Spinal cord (tissue), 10 donors: Measurements from ENCODE around the gene BORA. TPM values are rescaled to one million over a fixed set of nuclear protein-coding genes. Genes with fewer than 3 reads are reported as not detected.

ENCODE experiments used
- DNase-seq, 6 donors: peaks; one replicate each; pipeline versions ENCODE4 v3.0.0 to v3.0.0-alpha.2; 2013 to 2015; ENCODE audit warnings: low spot score in 6 of 6, low read depth in 4 of 6
- H3K27ac ChIP-seq: one replicate; pipeline ENCODE4 v1.5.1; 2013; ENCODE audit warnings: low read depth, low read length, control low read depth
- H3K27me3 ChIP-seq: one replicate; pipeline ENCODE4 v1.6.1; 2013; ENCODE audit warnings: low read length; ENCODE audit not compliant: control insufficient read depth, insufficient read depth
- H3K36me3 ChIP-seq: one replicate; pipeline ENCODE4 v1.6.1; 2013; ENCODE audit warnings: low read length; ENCODE audit not compliant: control insufficient read depth, insufficient read depth
- H3K4me1 ChIP-seq: one replicate; pipeline ENCODE4 v1.6.1; 2013; ENCODE audit warnings: low read length; ENCODE audit not compliant: control insufficient read depth, insufficient read depth
- H3K4me3 ChIP-seq: one replicate; pipeline ENCODE4 v1.5.1; 2013; ENCODE audit warnings: low read depth, low read length, control low read depth
- H3K9me3 ChIP-seq: one replicate; pipeline ENCODE4 v1.6.1; 2013; ENCODE audit warnings: low read length; ENCODE audit not compliant: control insufficient read depth, insufficient read depth
- WGBS: methylation state at CpG from one replicate; pipeline ENCODE4 v1.1.5; 2013; ENCODE audit warnings: missing lambda C conversion rate; ENCODE audit not compliant: insufficient coverage; 5-methylcytosine and 5-hydroxymethylcytosine counted together
- polyA plus RNA-seq, 2 donors: library from polyadenylated mRNA; unstranded; fragments of 120-200 nt; gene quantifications; one replicate each; pipeline ENCODE4 v1.2.1, GENCODE V29; 2013; ENCODE audit not compliant: insufficient read length in 2 of 2
- small RNA-seq: library from RNA; depleted of rRNA; stranded (forward); fragments of <200 nt; gene quantifications from one replicate; pipeline ENCODE3, GENCODE V24; 2014; ENCODE audit warnings: low replicate concordance
- total RNA-seq, 2 donors: library from RNA; depleted of rRNA in 1 of 2; stranded (reverse); fragments of 120-200 nt in 1 of 2; fragments of >200 nt in 1 of 2; gene quantifications; one replicate each; pipeline versions ENCODE4 v1.2.3 to v1.2.4, GENCODE V29; 2013 to 2014
- donor health status: healthy.

Gene BORA
- total and polyA plus RNA-seq, 4 donors = 4.4 to 7.7 (median 4.7) TPM

- no CpG with 5 or more reads among the region's 2 CpGs for WGBS
- Histone ChIP-seq H3K36me3 (peaks cover 9% of the 10 kb centered on the region), H3K27me3 (no peaks in the 10 kb centered on the region), H3K27ac (no peak overlapping the region), H3K4me1 (no peaks in the 10 kb centered on the region), H3K4me3 (no peak overlapping the region), H3K9me3 (no peaks in the 10 kb centered on the region)
- no peak for DNase-seq
Observed at GRCh38 chr13:72792640-72793039, 64.9 kb downstream of the BORA start.

GRCh38 chr13:72798817-72799216 is 71.1 kb downstream of the BORA start:
- no CpG with 5 or more reads among the region's 3 CpGs for WGBS
- H3K27me3 ChIP-seq = no peaks in the 10 kb centered on the region
- H3K36me3 ChIP-seq = peaks cover 5% of the 10 kb centered on the region

GRCh38 chr13:72804301-72804700 is 76.6 kb downstream of the BORA start:
- H3K4me1 ChIP-seq = no peaks in the 10 kb centered on the region
- no peak for DNase-seq
- H3K9me3 ChIP-seq = peaks cover 1% of the 10 kb centered on the region
- 100% methylated on average over 1 of the region's 1 CpG for WGBS
- no peak overlapping the region for H3K27ac ChIP-seq
- H3K36me3 ChIP-seq = peaks cover 9% of the 10 kb centered on the region
- H3K4me3 ChIP-seq = no peak overlapping the region
- H3K27me3 ChIP-seq = no peaks in the 10 kb centered on the region

More at GRCh38 chr13:72798817-72799216, 71.1 kb downstream of the BORA start:
- Histone ChIP-seq H3K27ac (no peak overlapping the region), H3K9me3 (no peaks in the 10 kb centered on the region), H3K4me3 (no peak overlapping the region), H3K4me1 (no peaks in the 10 kb centered on the region)
- DNase-seq = no peak

Small RNA genes lying within 50 kb of the gene (small RNA-seq; reads per million reads assigned to genes)
- not detected for gene RNU6-80P

Other genes with a start within 250 kb of the BORA start
- 10 to 100 TPM in 1 of 2 donors, 1 to 10 TPM in 1; 6.9 to 33.1 TPM for gene MZT1, start 294 bp upstream of the BORA start, total RNA-seq
- gene MZT1, start 294 bp upstream of the BORA start, polyA plus RNA-seq = 10 to 100 TPM; 30.5 to 42.4 TPM
- 10 to 100 TPM; 35.4 to 38.4 TPM for gene DIS3, start 54.0 kb downstream of the BORA start, total RNA-seq
- gene DIS3, start 54.0 kb downstream of the BORA start, polyA plus RNA-seq = 10 to 100 TPM; 20.2 to 28.2 TPM
- gene PIBF1, start 54.2 kb downstream of the BORA start, total RNA-seq = 10 to 100 TPM; 32.1 to 32.5 TPM
- gene PIBF1, start 54.2 kb downstream of the BORA start, polyA plus RNA-seq = 10 to 100 TPM; 19.9 to 20.7 TPM